ENCODE measurements around the gene BMI1. TPM values are rescaled to one million over a fixed set of nuclear protein-coding genes. Genes with fewer than 3 reads are reported as not detected.

Gene BMI1
- total RNA-seq, 1 donor from 2014 or later = 48.5 TPM

- Mint-ChIP-seq H3K27ac (ENCODE audit: unreplicated experiment) (no peak overlapping the region), H3K27me3 (ENCODE audit: unreplicated experiment) (peaks cover 6% of the 10 kb centered on the region), H3K4me1 (ENCODE audit: unreplicated experiment) (no peaks in the 10 kb centered on the region), H3K9me3 (ENCODE audit: unreplicated experiment) (no peaks in the 10 kb centered on the region), H3K4me3 (ENCODE audit: unreplicated experiment) (no peak overlapping the region), H3K36me3 (ENCODE audit: unreplicated experiment) (no peaks in the 10 kb centered on the region)
- DNase-seq (ENCODE audit: extremely low spot score, unreplicated experiment) = no peak
- no peak for TF ChIP-seq CTCF (IDR thresholded peaks at IDR 0.05)
Observed at GRCh38 chr10:22372298-22372697, 51.4 kb downstream of the BMI1 start.

GRCh38 chr10:22372917-22373316 is 52.0 kb downstream of the BMI1 start:
- H3K4me3 Mint-ChIP-seq (ENCODE audit: unreplicated experiment) = no peak overlapping the region
- no peak for TF ChIP-seq CTCF (IDR thresholded peaks at IDR 0.05)
- DNase-seq (ENCODE audit: extremely low spot score, unreplicated experiment) = no peak
- H3K36me3 Mint-ChIP-seq (ENCODE audit: unreplicated experiment) = no peaks in the 10 kb centered on the region
- no peaks in the 10 kb centered on the region for H3K9me3 Mint-ChIP-seq (ENCODE audit: unreplicated experiment)
- H3K4me1 Mint-ChIP-seq (ENCODE audit: unreplicated experiment) = no peaks in the 10 kb centered on the region
- peaks cover 6% of the 10 kb centered on the region for H3K27me3 Mint-ChIP-seq (ENCODE audit: unreplicated experiment)
- H3K27ac Mint-ChIP-seq (ENCODE audit: unreplicated experiment) = no peak overlapping the region

GRCh38 chr10:22374489-22375126 is 53.7 kb downstream of the BMI1 start:
- H3K27ac Mint-ChIP-seq (ENCODE audit: unreplicated experiment) = no peak overlapping the region
- H3K9me3 Mint-ChIP-seq (ENCODE audit: unreplicated experiment) = no peaks in the 10 kb centered on the region
- H3K36me3 Mint-ChIP-seq (ENCODE audit: unreplicated experiment) = no peaks in the 10 kb centered on the region
- TF ChIP-seq CTCF (IDR thresholded peaks at IDR 0.05) = no peak
- peaks cover 6% of the 10 kb centered on the region for H3K27me3 Mint-ChIP-seq (ENCODE audit: unreplicated experiment)
- no peaks in the 10 kb centered on the region for H3K4me1 Mint-ChIP-seq (ENCODE audit: unreplicated experiment)
- no peak for DNase-seq (ENCODE audit: extremely low spot score, unreplicated experiment)
- no peak overlapping the region for H3K4me3 Mint-ChIP-seq (ENCODE audit: unreplicated experiment)

- no peak for DNase-seq (ENCODE audit: extremely low spot score, unreplicated experiment)
- Mint-ChIP-seq H3K27ac (ENCODE audit: unreplicated experiment) (no peak overlapping the region), H3K4me3 (ENCODE audit: unreplicated experiment) (no peak overlapping the region), H3K27me3 (ENCODE audit: unreplicated experiment) (peaks cover 6% of the 10 kb centered on the region), H3K4me1 (ENCODE audit: unreplicated experiment) (no peaks in the 10 kb centered on the region), H3K36me3 (ENCODE audit: unreplicated experiment) (no peaks in the 10 kb centered on the region), H3K9me3 (ENCODE audit: unreplicated experiment) (no peaks in the 10 kb centered on the region)
- no peak for TF ChIP-seq CTCF (IDR thresholded peaks at IDR 0.05)
Observed at GRCh38 chr10:22379059-22379458, 58.2 kb downstream of the BMI1 start.

Other genes with a start within 250 kb of the BMI1 start
- not detected in 2 replicates for gene EBLN1, start 103.1 kb upstream of the BMI1 start, total RNA-seq
- 69.1 and 69.6 TPM in 2 replicates for gene COMMD3, start 4.7 kb upstream of the BMI1 start, total RNA-seq
- not detected in 2 replicates for gene SPAG6, start 24.4 kb downstream of the BMI1 start, total RNA-seq